Mesendoderm (in vitro differentiated cells): ENCODE measurements around the gene TRIM9.

Experiments used
- DNase-seq: peaks from one replicate; pipeline ENCODE4 v3.0.0; 2013
- H2AK5ac ChIP-seq: 2 replicates; pipeline ENCODE4 v1.6.1; 2013; ENCODE audit warnings: low read length, inconsistent platforms
- H2BK120ac ChIP-seq: 2 replicates; pipeline ENCODE4 v1.6.1; 2013; ENCODE audit warnings: low read depth, mild to moderate bottlenecking, low read length, moderate library complexity, mixed read lengths
- H2BK15ac ChIP-seq: replicated peaks from 2 replicates; pipeline ENCODE4 v1.6.1; 2013; ENCODE audit warnings: low read depth, mild to moderate bottlenecking, moderate library complexity
- H2BK5ac ChIP-seq: 2 replicates; pipeline ENCODE4 v1.6.1; 2013; ENCODE audit warnings: low read length, inconsistent platforms
- H3K18ac ChIP-seq: 2 replicates; pipeline ENCODE4 v1.6.1; 2013; ENCODE audit warnings: mild to moderate bottlenecking, low read length, mixed read lengths
- H3K23ac ChIP-seq: one replicate; pipeline ENCODE4 v1.6.1; 2013; ENCODE audit warnings: low read length
- H3K27ac ChIP-seq: 2 replicates; pipeline ENCODE4 v1.5.1; 2013; ENCODE audit warnings: low read depth, mild to moderate bottlenecking, inconsistent platforms, low read length, moderate library complexity
- H3K27me3 ChIP-seq: 2 replicates; pipeline ENCODE4 v1.6.1; 2013; ENCODE audit warnings: low read length, control low read depth, mild to moderate bottlenecking, inconsistent platforms; ENCODE audit not compliant: insufficient read depth, poor library complexity
- H3K36me3 ChIP-seq: 2 replicates; pipeline ENCODE4 v1.6.1; 2013; ENCODE audit warnings: low read length, inconsistent platforms; ENCODE audit not compliant: control insufficient read depth, insufficient read depth
- H3K4ac ChIP-seq: one replicate; pipeline ENCODE4 v1.6.1; 2013; ENCODE audit warnings: low read depth, mild to moderate bottlenecking, low read length, moderate library complexity
- H3K4me1 ChIP-seq: 2 replicates; pipeline ENCODE4 v1.6.1; 2013; ENCODE audit warnings: low read depth, low read length, inconsistent platforms; ENCODE audit not compliant: control insufficient read depth
- H3K4me2 ChIP-seq: 2 replicates; pipeline ENCODE4 v1.6.1; 2013; ENCODE audit warnings: low read length
- H3K4me3 ChIP-seq: 2 replicates; pipeline ENCODE4 v1.5.1; 2013; ENCODE audit warnings: mild to moderate bottlenecking, low read length
- H3K56ac ChIP-seq: one replicate; pipeline ENCODE4 v1.6.1; 2013; ENCODE audit warnings: low read length
- H3K79me1 ChIP-seq: 2 replicates; pipeline ENCODE4 v1.6.1; 2013; ENCODE audit warnings: low read length, inconsistent platforms
- H3K79me2 ChIP-seq: 2 replicates; pipeline ENCODE4 v1.6.1; 2013; ENCODE audit warnings: mild to moderate bottlenecking, low read length; ENCODE audit not compliant: control insufficient read depth, insufficient read depth
- H3K9ac ChIP-seq: 2 replicates; pipeline ENCODE4 v1.6.1; 2013; ENCODE audit warnings: low read length, inconsistent platforms
- H4K5ac ChIP-seq: one replicate; pipeline ENCODE4 v1.6.1; 2013; ENCODE audit warnings: low read length
- H4K8ac ChIP-seq: one replicate; pipeline ENCODE4 v1.6.1; 2013; ENCODE audit warnings: low read depth, mild to moderate bottlenecking, control low read depth, low read length, moderate library complexity
- WGBS: extraction: QIAGEN DNeasy Blood & Tissue Kit; methylation state at CpG from one replicate; pipeline ENCODE4 v1.1.7; 2013; ENCODE audit warnings: low lambda C conversion rate, missing lambda C conversion rate; ENCODE audit not compliant: insufficient coverage; ENCODE audit errors: extremely low coverage; 5-methylcytosine and 5-hydroxymethylcytosine counted together

The TRIM9 gene

GRCh38 chr14:51008446-51008845 is 86.5 kb downstream of the TRIM9 start:
- Histone ChIP-seq H3K4ac (no peak overlapping the region), H3K4me3 (no peak overlapping the region), H3K23ac (no peak overlapping the region), H2BK5ac (no peak overlapping the region), H3K4me2 (no peak overlapping the region), H3K9ac (no peak overlapping the region), H3K27me3 (no peaks in the 10 kb centered on the region), H3K79me1 (no peaks in the 10 kb centered on the region), H3K18ac (no peak overlapping the region), H3K4me1 (no peaks in the 10 kb centered on the region), H3K27ac (no peak overlapping the region), H3K79me2 (no peaks in the 10 kb centered on the region), H4K8ac (no peak overlapping the region), H2AK5ac (no peak overlapping the region), H2BK120ac (no peak overlapping the region), H4K5ac (no peak overlapping the region), H2BK15ac (no peak overlapping the region), H3K36me3 (no peaks in the 10 kb centered on the region), H3K56ac (no peak overlapping the region)
- no peak for DNase-seq

DNA sequence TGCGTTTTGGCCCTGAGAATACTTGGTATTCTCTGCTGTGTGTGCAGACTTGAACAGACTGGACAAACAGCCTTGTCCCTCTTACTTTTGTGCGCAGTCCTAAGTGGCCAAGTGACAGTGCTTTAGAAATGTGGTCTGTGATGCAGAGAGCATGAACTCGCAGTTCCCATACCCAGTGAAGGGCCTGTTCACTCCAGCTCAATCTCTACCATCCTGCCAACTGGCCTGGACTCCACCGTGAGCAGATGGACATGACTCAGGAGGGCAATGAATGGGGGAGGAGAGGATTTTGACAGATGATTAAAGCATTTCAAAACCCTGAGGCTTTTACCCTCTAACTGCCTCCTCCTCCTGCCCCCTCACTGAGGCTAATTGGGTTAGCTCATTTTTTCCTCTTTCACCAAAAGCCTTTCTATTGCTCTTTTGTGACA is 88.1 kb downstream of the TRIM9 start:
- H3K79me1 ChIP-seq: no peaks in the 10 kb centered on the region
- no peak overlapping the region for H3K4me3 ChIP-seq
- no peak overlapping the region for H3K4ac ChIP-seq
- H3K56ac ChIP-seq: no peak overlapping the region
- H4K8ac ChIP-seq: no peak overlapping the region
- WGBS: no CpG with 5 or more reads among the region's 4 CpGs
- H3K27ac ChIP-seq: no peak overlapping the region
- no peak overlapping the region for H2AK5ac ChIP-seq
- no peak overlapping the region for H3K23ac ChIP-seq
- H2BK5ac ChIP-seq: no peak overlapping the region
- H3K4me2 ChIP-seq: no peak overlapping the region
- no peaks in the 10 kb centered on the region for H3K4me1 ChIP-seq
- no peak overlapping the region for H4K5ac ChIP-seq
- H3K36me3 ChIP-seq: no peaks in the 10 kb centered on the region
- no peak overlapping the region for H3K18ac ChIP-seq
- no peak overlapping the region for H2BK120ac ChIP-seq
- H3K79me2 ChIP-seq: no peaks in the 10 kb centered on the region
- H3K9ac ChIP-seq: no peak overlapping the region
- no peaks in the 10 kb centered on the region for H3K27me3 ChIP-seq
- H2BK15ac ChIP-seq: no peak overlapping the region
- no peak for DNase-seq

DNA sequence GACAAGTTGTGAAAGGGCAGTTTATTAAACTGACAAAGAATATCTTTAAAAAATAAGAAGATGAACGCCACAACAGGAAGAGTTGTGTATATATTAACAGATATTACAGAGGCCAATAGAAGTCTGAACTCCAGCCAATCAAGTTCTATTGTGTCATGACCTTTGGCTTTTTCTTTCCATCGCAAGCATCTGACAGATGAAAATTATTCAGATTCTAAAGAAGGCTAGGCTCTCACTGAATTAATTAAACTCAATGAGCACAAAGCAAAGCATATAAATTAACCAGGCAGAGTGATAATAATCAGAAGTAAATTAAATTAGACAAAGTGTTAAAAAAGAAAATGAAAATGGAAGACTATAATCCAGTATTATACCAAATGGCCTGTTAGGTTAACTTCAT is 88.6 kb downstream of the TRIM9 start:
- H3K4me1 ChIP-seq: no peaks in the 10 kb centered on the region

GRCh38 chr14:51004801-51005526 is 89.9 kb downstream of the TRIM9 start:
- H4K5ac ChIP-seq: no peak overlapping the region
- H3K79me2 ChIP-seq: no peaks in the 10 kb centered on the region
- no peak overlapping the region for H2BK15ac ChIP-seq
- H3K4me1 ChIP-seq: no peaks in the 10 kb centered on the region
- H2AK5ac ChIP-seq: no peak overlapping the region
- DNase-seq: no peak
- H3K79me1 ChIP-seq: no peaks in the 10 kb centered on the region
- H4K8ac ChIP-seq: no peak overlapping the region
- no peak overlapping the region for H3K18ac ChIP-seq
- H3K56ac ChIP-seq: no peak overlapping the region
- H3K23ac ChIP-seq: no peak overlapping the region
- H2BK120ac ChIP-seq: no peak overlapping the region
- no peak overlapping the region for H2BK5ac ChIP-seq
- no peaks in the 10 kb centered on the region for H3K36me3 ChIP-seq
- H3K27me3 ChIP-seq: no peaks in the 10 kb centered on the region
- no peak overlapping the region for H3K27ac ChIP-seq
- no peak overlapping the region for H3K4me2 ChIP-seq
- no peak overlapping the region for H3K4ac ChIP-seq
- H3K9ac ChIP-seq: no peak overlapping the region
- no peak overlapping the region for H3K4me3 ChIP-seq
- no CpG with 5 or more reads among the region's 6 CpGs for WGBS

More for the DNA sequence above, 88.6 kb downstream of the TRIM9 start:
- DNase-seq: no peak
- Histone ChIP-seq H3K56ac (no peak overlapping the region), H3K27ac (no peak overlapping the region), H3K4me2 (no peak overlapping the region), H3K23ac (no peak overlapping the region), H2BK120ac (no peak overlapping the region), H2AK5ac (no peak overlapping the region), H4K5ac (no peak overlapping the region), H3K9ac (no peak overlapping the region), H3K36me3 (no peaks in the 10 kb centered on the region), H4K8ac (no peak overlapping the region), H2BK5ac (no peak overlapping the region), H3K4ac (no peak overlapping the region), H3K27me3 (no peaks in the 10 kb centered on the region), H3K4me3 (no peak overlapping the region), H3K79me2 (no peaks in the 10 kb centered on the region), H2BK15ac (no peak overlapping the region), H3K79me1 (no peaks in the 10 kb centered on the region), H3K18ac (no peak overlapping the region)
- no CpG with 5 or more reads among the region's 2 CpGs for WGBS

DNA sequence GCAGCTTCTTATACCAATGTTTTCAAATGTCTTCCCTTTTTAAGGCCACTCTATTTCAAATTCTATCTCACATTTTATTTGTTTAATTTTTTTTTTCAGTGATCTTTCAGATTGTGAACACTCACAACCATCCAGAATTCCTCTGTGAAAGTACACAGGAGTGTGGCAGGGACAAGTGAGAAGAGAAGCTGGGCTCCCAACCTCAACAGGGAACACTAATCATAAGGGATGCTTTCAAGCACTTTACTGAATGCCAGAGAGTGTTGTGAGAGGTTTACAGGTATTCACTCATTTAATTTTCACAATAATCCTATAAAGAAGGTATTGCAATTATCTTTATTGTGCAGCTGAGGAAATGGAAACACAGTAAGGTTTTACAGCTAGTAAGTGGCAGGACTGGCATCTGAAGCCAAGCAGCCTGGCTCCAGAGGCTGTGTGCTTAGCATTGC is 90.5 kb downstream of the TRIM9 start:
- Histone ChIP-seq H3K4me3 (no peak overlapping the region), H3K56ac (no peak overlapping the region), H3K23ac (no peak overlapping the region), H2BK15ac (no peak overlapping the region), H4K5ac (no peak overlapping the region), H3K79me2 (no peaks in the 10 kb centered on the region), H4K8ac (no peak overlapping the region), H2AK5ac (no peak overlapping the region), H3K4me2 (no peak overlapping the region), H2BK5ac (no peak overlapping the region), H3K9ac (no peak overlapping the region), H3K18ac (no peak overlapping the region), H2BK120ac (no peak overlapping the region), H3K36me3 (no peaks in the 10 kb centered on the region), H3K79me1 (no peaks in the 10 kb centered on the region), H3K27me3 (no peaks in the 10 kb centered on the region), H3K4ac (no peak overlapping the region), H3K4me1 (no peaks in the 10 kb centered on the region), H3K27ac (no peak overlapping the region)
- no peak for DNase-seq

DNA sequence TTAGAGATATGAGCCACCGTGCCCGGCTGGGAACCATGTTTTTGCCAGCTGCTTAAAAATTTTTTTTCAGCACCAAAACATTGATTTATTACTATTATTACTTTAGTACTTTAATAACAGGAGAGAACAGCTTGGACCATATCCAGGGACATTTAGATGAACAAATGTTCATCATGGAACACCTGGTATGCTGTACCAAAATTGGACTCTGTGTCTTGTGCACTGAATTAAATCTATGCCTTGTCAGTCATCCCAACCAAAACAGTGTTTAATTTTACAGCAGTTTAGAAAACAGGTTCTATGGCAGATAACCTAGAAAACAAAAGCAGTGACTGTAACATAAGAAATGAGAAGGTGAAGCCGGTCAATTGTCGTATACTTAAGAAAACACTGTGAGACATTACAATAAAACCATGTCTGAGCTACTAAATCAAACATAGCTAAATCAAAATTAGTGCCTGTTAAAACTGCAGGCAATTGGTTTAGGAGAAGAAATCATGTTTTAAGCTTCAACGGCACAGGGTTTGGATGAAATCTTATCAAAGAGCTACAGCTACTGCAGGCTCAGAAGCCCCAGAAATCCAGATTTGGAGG is 92.4 kb downstream of the TRIM9 start:
- H3K27ac ChIP-seq: no peak overlapping the region
- H3K23ac ChIP-seq: no peak overlapping the region
- H3K79me1 ChIP-seq: no peaks in the 10 kb centered on the region
- H3K4ac ChIP-seq: no peak overlapping the region
- no peak for DNase-seq
- WGBS: no CpG with 5 or more reads among the region's 5 CpGs
- no peaks in the 10 kb centered on the region for H3K36me3 ChIP-seq
- H2BK120ac ChIP-seq: no peak overlapping the region
- no peak overlapping the region for H3K18ac ChIP-seq
- no peak overlapping the region for H4K8ac ChIP-seq
- H3K9ac ChIP-seq: no peak overlapping the region
- H2BK15ac ChIP-seq: no peak overlapping the region
- no peak overlapping the region for H3K56ac ChIP-seq
- no peak overlapping the region for H3K4me3 ChIP-seq
- no peaks in the 10 kb centered on the region for H3K4me1 ChIP-seq
- H3K27me3 ChIP-seq: no peaks in the 10 kb centered on the region
- no peak overlapping the region for H3K4me2 ChIP-seq
- no peak overlapping the region for H2BK5ac ChIP-seq
- no peak overlapping the region for H2AK5ac ChIP-seq
- no peaks in the 10 kb centered on the region for H3K79me2 ChIP-seq
- no peak overlapping the region for H4K5ac ChIP-seq
